HG02970 (cell line): ENCODE measurements around the gene EIF5.
A peak's percentile ranks its signal among the peaks of the same experiment; 100 is the strongest.
"Not testable (repeated sequence)": the region's sequence is repeated elsewhere in the genome, so short reads cannot be mapped to it uniquely, and the experiment has no call there.

Experiments used
- ATAC-seq: cut with Tn5 transposase; IDR thresholded peaks from one replicate; pipeline ENCODE4 v1.9.1; 2021; ENCODE audit warnings: mild to moderate bottlenecking, moderate library complexity, moderate number of reproducible peaks; ENCODE audit not compliant: unreplicated experiment, low FRiP score

EIF5 gene

GRCh38 chr14:103332143-103332919 lies 1.7 kb upstream of the EIF5 start:
- ATAC-seq: no peak

DNA sequence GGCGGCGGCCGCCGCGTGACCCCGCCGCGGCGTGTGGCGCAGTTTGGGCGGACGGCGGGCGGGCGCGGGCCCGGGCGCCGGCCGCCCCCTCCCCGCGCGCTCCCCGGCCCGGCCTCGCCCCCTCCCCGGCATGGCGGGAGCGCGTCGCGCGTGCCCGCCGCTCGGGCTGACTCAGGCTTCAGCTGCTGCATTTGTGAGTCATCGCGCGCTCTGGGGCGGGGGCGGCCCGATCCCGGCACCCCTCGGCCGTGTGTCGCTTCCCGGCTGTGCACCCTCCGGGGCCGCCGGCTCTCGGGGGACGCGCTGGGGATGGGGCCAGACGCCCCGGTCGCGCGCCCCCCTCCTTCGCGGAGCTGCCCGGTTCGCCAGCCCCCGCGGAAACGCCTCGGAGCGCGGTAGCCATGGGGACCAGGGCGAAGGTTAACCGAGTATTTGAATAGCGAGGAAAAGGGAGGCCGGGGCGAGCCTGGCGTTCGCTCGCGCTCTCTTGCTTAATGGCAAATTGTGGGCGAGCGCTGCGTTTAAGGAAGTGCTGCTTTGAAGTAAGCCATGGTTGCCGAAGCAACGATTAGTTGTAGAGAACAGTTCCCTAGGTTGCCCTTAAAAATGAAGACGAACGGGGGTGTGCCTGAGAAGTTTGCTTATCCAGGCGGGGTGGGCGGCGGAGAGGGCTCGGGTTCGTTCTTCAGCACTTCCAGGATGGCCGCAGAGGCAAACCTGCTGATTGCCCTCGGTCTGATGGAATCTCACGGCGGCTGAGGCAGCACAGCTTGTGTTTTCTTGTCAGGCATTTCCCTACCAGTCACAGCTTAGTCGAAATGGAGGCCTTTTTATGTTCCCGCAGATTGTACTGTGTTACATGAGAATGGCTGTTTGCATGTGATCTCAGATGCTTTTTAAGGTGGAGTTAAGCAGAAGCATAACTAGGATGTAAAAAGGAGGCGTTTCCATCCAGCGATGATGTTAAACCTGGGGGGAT lies 896 bp downstream of the EIF5 start:
- ATAC-seq: peak; percentile 15

GRCh38 chr14:103336191-103336590 lies 2.2 kb downstream of the EIF5 start:
- ATAC-seq: no peak

DNA sequence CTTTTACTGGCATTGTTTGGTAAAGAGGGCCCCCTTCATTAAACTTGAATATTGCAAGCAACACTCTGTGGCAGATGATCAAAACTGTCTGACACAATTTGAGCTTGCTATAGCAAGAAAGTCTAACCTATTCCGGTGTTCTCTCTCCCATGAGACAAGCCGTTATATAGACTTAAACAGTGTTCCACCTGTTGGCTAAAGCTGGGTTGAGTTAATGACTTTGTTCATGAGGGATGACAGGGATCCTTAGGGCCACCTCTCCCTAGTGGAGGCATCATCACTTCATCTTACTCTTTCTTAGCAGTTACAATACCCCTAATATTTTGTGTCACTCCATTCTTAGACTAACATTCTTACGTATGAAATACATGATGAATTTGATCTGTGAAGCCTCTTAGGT lies 3.8 kb downstream of the EIF5 start:
- ATAC-seq: no peak

DNA sequence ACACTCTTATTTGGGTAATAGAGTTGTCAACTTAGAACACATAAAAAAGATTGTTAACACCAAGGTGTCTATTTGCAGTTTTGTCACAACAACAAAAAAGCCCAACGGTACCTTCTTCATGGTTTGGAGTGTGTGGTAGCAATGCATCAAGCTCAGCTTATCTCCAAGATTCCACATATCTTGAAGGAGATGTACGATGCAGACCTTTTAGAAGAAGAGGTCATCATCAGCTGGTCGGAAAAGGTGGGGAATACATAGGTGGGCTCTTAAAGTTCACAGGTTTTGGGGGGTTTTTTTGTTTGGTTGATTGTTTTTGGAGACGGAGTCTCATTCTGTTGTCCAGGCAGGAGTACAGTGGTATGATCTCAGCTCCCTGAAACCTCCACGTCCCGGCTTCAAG lies 5.5 kb downstream of the EIF5 start:
- ATAC-seq: no peak

DNA sequence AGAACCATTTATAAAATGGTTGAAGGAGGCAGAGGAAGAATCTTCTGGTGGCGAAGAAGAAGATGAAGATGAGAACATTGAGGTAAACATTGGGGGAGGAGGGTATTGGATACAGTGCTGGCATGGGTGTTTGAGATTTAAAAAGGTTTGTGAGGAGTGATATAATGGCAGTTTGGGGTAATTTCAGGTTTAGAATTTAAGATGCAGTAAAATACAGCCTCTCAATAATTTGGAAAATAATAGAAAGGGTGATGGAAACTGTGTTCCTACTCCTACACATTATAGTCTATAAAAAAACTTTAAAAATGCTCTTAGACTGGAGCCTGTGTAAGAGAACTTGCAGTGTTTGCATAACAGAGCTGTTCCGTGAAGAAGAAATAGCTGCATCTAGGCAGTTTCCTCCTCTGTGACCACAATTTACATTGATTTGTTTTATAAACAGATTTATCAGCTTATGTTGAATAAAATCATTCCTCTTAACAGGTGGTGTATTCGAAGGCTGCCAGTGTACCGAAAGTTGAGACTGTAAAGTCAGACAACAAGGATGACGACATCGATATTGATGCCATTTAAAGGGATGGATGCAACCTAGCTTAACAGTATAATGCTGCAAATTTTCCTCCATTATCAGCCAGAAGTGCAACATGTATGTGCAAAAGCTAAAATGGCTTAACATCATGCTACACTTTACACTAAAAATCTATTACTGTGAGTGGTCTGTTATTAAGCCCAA lies 6.6 kb downstream of the EIF5 start:
- ATAC-seq: no peak

- no peak for ATAC-seq
These were observed 7.5 kb downstream of the EIF5 start for GRCh38 chr14:103341250-103342129.

- no peak for ATAC-seq
These were observed 9.3 kb downstream of the EIF5 start for GRCh38 chr14:103343164-103343879.

DNA sequence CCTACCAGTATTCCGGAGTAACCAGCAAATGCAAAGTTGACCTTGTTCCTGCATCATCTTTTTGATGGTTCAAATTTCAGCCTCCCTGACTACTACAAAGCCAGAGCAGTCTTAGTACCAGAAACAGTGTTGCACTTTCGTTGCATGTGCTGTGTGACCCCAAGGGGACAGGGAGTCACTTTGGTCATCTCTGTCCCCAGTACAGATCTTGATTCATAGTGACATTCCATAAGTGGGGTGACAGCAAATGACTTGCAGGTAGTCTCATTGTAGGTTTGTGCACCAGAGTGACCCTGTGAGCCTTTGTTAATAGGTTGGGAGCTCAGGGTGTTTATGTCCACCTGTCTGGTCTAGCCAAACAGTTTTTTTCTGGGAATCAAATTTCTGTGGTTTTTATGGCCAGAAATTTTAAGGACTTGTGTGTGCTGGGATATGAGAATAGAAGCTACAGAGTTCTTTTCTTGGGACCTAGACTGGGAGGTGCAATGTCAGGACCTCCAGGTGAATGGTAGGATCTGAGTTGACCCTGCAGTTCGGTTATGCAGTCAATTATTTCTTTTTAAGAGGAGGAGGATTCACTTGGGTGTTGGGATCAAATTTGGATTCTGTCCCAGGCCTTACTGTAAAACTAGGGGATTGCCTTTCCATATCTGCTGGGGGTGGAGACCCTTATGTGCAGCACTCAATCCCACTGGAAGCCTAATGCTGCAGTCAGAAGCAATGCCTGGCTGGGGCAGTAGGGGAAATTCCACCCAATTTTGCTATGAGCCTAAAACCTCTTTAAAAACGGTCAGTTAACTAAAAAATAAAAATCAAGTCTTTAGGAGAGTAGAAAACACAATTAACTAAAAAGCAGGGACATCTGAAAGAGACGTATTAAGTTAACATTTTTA lies 10.1 kb downstream of the EIF5 start:
- ATAC-seq: no peak

- no peak for ATAC-seq
These were observed 12.2 kb downstream of the EIF5 start for GRCh38 chr14:103346286-103346685.

GRCh38 chr14:103347091-103347815 lies 13.2 kb downstream of the EIF5 start:
- ATAC-seq: no peak

DNA sequence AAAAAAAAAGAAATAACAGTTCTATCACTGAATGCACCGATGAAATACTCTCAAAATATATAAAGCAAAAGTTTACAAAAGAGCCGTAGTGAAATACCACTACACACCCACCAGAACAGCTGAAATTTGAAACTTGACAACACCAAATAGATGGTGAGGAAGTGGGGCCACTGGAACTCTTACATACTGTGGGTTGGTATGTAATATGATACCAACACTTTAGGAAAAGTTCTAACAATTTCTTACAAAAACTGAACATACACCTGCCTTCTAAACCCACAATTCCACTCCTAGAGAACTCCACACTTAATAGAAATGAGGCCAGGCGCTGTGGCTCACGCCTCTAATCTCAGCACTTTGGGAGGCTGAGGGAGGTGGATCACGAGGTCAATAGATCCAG lies 14.1 kb downstream of the EIF5 start:
- no peak for ATAC-seq

DNA sequence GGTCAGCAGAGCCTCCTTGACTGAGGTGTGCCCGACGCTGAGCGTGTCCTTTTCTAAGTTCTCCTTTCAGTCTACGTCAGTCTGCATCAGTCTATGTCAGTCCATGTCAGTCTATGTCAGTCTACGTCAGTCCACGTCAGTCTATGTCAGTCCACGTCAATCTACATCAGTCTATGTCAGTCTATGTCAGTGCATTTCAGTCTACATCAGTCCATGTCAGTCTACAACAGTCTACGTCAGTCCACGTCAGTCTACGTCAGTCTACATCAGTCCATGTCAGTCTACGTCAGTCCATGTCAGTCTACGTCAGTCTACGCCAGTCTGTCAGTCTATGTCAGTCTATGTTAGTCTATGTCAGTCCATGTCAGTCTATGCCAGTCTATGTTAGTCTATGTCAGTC lies 15.9 kb downstream of the EIF5 start:
- ATAC-seq: no peak

GRCh38 chr14:103353362-103353761 lies 19.3 kb downstream of the EIF5 start:
- ATAC-seq: no peak

DNA sequence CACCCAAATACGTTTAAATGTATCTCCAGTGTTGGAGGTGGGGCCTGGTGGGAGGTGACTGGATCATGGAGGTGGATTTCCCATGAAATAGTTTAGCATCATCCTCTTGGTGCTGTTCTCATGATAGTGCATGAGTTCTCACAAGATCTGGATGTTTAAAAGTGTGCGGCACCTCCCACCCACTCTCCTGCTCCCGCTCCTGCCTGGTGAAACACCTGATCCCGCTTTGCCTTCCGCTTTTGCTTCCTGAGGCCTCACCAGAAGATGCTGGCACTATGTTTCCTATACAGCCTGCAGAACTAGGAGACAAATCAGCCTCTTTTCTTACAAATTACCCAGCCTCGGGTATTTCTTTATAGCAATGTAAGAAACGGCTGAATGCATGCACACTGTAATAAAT lies 20.1 kb downstream of the EIF5 start:
- no peak for ATAC-seq

DNA sequence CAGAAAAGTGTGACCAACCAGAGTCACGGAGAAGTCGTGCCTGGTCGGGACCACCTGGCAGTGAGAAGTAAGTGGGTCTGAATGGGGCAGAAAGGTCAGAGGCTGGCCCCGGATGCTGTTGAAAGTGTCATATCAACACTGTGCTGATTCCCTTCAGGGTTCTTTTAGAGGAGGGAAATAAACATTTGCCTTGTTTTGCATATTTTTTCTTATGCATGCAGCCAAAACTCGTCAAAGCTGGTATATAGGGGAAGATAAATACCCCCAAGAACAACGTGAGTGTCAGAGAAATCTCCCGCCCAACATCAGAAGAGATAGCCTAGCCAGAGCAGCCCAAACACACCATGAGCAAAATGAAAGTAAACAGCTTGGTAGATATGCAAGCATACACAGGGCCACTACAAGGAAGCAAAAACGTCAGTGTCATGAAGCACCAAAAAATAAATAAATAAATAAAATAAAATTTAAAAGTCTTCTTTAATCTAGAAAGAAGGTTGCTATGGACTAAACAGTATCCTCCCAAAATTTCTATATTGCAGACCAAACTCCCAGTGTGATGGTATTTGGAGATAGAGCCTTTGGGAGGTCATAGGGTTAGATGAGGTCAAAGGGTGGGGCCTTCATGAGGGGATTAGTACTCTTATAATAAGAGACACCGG lies 22.1 kb downstream of the EIF5 start:
- no peak for ATAC-seq

DNA sequence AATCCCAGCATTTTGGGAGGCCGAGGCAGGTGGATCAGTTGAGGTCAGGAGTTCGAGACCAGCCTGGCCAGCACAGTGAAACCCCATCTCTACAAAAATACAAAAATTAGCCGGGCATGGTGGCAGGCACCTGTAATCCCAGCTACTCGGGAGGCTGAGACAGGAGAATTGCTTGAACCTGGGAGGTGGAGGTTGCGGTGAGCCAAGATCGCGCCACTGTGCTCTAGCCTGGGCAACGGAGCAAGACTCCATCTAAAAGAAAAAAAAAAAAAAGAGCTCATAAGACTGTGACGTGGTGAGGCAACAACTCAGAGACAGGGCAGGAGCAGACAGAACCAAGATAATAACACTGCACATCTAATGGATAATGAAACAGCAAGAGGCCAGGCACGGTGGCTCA lies 23.5 kb downstream of the EIF5 start:
- not testable (repeated sequence) for ATAC-seq
